Keratinocyte (primary cell): ENCODE results near the gene SIGLEC15. TPM values are rescaled to one million over a fixed set of nuclear protein-coding genes. Genes with fewer than 3 reads are reported as not detected.

Experiments
- DNase-seq: peaks from one replicate; pipeline ENCODE4 v3.0.0-alpha.2; 2011; ENCODE audit warnings: low read depth, missing footprints, low spot score
- FAIRE-seq: peaks from 2 replicates; lab custom pipeline; 2011; peaks lifted over from hg19 to GRCh38; lab: Jason Lieb, UNC
- H2AFZ ChIP-seq: 2 replicates; pipeline ENCODE4 v1.6.0; 2012; ENCODE audit warnings: low read length, control low read depth, inconsistent platforms; ENCODE audit not compliant: control insufficient read depth
- H3K27ac ChIP-seq: 2 replicates; pipeline ENCODE4 v1.5.1; 2011; ENCODE audit warnings: low read length; ENCODE audit not compliant: control insufficient read depth, insufficient read depth
- H3K27me3 ChIP-seq: 3 replicates; pipeline ENCODE4 v1.6.0; 2011; ENCODE audit warnings: low read length; ENCODE audit not compliant: control insufficient read depth, insufficient read depth; ENCODE audit errors: extremely low read depth
- H3K36me3 ChIP-seq, 2 experiments: 2 replicates in 1 of 2; 3 replicates in 1 of 2; pipeline ENCODE4 v1.5.1; 2011; ENCODE audit warnings: low read length in 2 of 2, mild to moderate bottlenecking in 1 of 2; ENCODE audit not compliant: control insufficient read depth in 2 of 2, insufficient read depth in 2 of 2; ENCODE audit errors: extremely low read depth in 1 of 2
- H3K4me1 ChIP-seq: 3 replicates; pipeline ENCODE4 v1.5.1; 2011; ENCODE audit warnings: low read length; ENCODE audit not compliant: control insufficient read depth, insufficient read depth; ENCODE audit errors: extremely low read depth
- H3K4me2 ChIP-seq: 3 replicates; pipeline ENCODE4 v1.6.0; 2011; ENCODE audit warnings: low read depth, low read length; ENCODE audit not compliant: control insufficient read depth, insufficient read depth; ENCODE audit errors: extremely low read depth
- H3K4me3 ChIP-seq, 3 experiments: fragments of 200-600 bp in 1 of 3; sonication (generic) in 1 of 3; 2 replicates in 2 of 3; 3 replicates in 1 of 3; pipeline ENCODE4 v1.5.1; 2011 to 2016; ENCODE audit warnings: low read length in 3 of 3, mild to moderate bottlenecking in 3 of 3, control low read depth in 2 of 3, inconsistent platforms in 1 of 3, low read depth in 1 of 3, mixed read lengths in 1 of 3, mixed run types in 1 of 3, moderate library complexity in 1 of 3; ENCODE audit not compliant: control insufficient read depth in 2 of 3, insufficient read depth in 2 of 3; ENCODE audit errors: extremely low read depth in 1 of 3
- H3K79me2 ChIP-seq: 2 replicates; pipeline ENCODE4 v1.6.0; 2012; ENCODE audit warnings: low read length; ENCODE audit not compliant: control insufficient read depth, insufficient read depth
- H3K9ac ChIP-seq: 3 replicates; pipeline ENCODE4 v1.6.0; 2011; ENCODE audit warnings: low read length; ENCODE audit not compliant: control insufficient read depth, insufficient read depth; ENCODE audit errors: extremely low read depth
- H3K9me1 ChIP-seq: 3 replicates; pipeline ENCODE4 v1.6.0; 2011; ENCODE audit warnings: low read length; ENCODE audit not compliant: control insufficient read depth, insufficient read depth; ENCODE audit errors: extremely low read depth
- H3K9me3 ChIP-seq: 2 replicates; pipeline ENCODE4 v1.5.1; 2012; ENCODE audit warnings: low read depth, low read length; ENCODE audit not compliant: control insufficient read depth
- H4K20me1 ChIP-seq: 3 replicates; pipeline ENCODE4 v1.6.0; 2011; ENCODE audit warnings: low read length; ENCODE audit not compliant: control insufficient read depth, insufficient read depth; ENCODE audit errors: extremely low read depth
- EZH2 ChIP-seq: IDR thresholded peaks from one replicate; pipeline ENCODE4 v1.6.1; 2012; ENCODE audit warnings: inconsistent platforms, mild to moderate bottlenecking, low read length, moderate library complexity
- dilution Hi-C: fragments of 300-500 bp; cut with MboI; formaldehyde crosslinking; loops from one replicate; pipeline ENCODE4 v1.7.0; 2020; ENCODE audit warnings: low sequenced_read_pairs; ENCODE audit not compliant: extremely low pct_ligation_motif_present
- polyA plus RNA-seq, 5 experiments: library from polyadenylated mRNA; depleted of rRNA in 3 of 5; stranded (reverse) in 3 of 5; stranded (forward) in 1 of 5; unstranded in 1 of 5; fragments of >200 nt; gene quantifications; 1 replicate in 1 of 5; 2 replicates in 3 of 5; 3 replicates in 1 of 5; pipeline versions ENCODE4 v1.2.1 to v1.2.3, GENCODE V29; 2011 to 2012; ENCODE audit warnings: missing spikeins in 2 of 5, low read depth in 1 of 5, low replicate concordance in 1 of 5
- TF ChIP-seq, protein P1 (sequence below), 3 experiments: IDR thresholded peaks in 1 of 3; conservative IDR thresholded peaks in 1 of 3; optimal IDR thresholded peaks in 1 of 3; 2 replicates in 2 of 3; 3 replicates in 1 of 3; pipeline versions ENCODE3 to v1.5.1; 2011; ENCODE audit warnings: low read length in 3 of 3, mild to moderate bottlenecking in 3 of 3, moderate library complexity in 2 of 3, control low read depth in 1 of 3, inconsistent platforms in 1 of 3; ENCODE audit not compliant: insufficient read depth in 2 of 3; ENCODE audit errors: extremely low read depth in 1 of 3

The SIGLEC15 gene
- polyA plus RNA-seq, 1 donor (not counting 4 experiments of a cell fraction or from before 2014, with no cell fraction given) = not detected

- peak overlapping the region; percentile 86 for H3K27ac ChIP-seq
- no peak overlapping the region for H2AFZ ChIP-seq
- TF ChIP-seq, protein P1, sequence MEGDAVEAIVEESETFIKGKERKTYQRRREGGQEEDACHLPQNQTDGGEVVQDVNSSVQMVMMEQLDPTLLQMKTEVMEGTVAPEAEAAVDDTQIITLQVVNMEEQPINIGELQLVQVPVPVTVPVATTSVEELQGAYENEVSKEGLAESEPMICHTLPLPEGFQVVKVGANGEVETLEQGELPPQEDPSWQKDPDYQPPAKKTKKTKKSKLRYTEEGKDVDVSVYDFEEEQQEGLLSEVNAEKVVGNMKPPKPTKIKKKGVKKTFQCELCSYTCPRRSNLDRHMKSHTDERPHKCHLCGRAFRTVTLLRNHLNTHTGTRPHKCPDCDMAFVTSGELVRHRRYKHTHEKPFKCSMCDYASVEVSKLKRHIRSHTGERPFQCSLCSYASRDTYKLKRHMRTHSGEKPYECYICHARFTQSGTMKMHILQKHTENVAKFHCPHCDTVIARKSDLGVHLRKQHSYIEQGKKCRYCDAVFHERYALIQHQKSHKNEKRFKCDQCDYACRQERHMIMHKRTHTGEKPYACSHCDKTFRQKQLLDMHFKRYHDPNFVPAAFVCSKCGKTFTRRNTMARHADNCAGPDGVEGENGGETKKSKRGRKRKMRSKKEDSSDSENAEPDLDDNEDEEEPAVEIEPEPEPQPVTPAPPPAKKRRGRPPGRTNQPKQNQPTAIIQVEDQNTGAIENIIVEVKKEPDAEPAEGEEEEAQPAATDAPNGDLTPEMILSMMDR (optimal IDR thresholded peaks at IDR 0.05 in 1 of 3, IDR thresholded peaks at IDR 0.05 in 1 of 3, conservative IDR thresholded peaks at IDR 0.05 in 1 of 3; ENCODE audit: extremely low read depth in 1 of 3, insufficient read depth in 2 of 3, low read length in 3 of 3) = no peak
- TF ChIP-seq EZH2 = no peak
- no peaks in the 10 kb centered on the region for H3K79me2 ChIP-seq
- no peak for DNase-seq
- peaks cover 15% of the 10 kb centered on the region for H3K4me1 ChIP-seq
- peak overlapping the region; percentile 34 for H3K9ac ChIP-seq
- peak overlapping the region; percentile 50 for H3K4me2 ChIP-seq
- no peaks in the 10 kb centered on the region for H4K20me1 ChIP-seq
- no peaks in the 10 kb centered on the region for H3K9me3 ChIP-seq
- FAIRE-seq = no peak
- H3K4me3 ChIP-seq = peak overlapping the region in 1 of 3 experiments; percentile 19
- dilution Hi-C loops = no loop called here
- H3K9me1 ChIP-seq = no peaks in the 10 kb centered on the region
- no peaks in the 10 kb centered on the region for H3K27me3 ChIP-seq
- no peaks in the 10 kb centered on the region for H3K36me3 ChIP-seq
Observed at GRCh38 chr18:45792506-45793263, 32.8 kb upstream of the SIGLEC15 start.

DNA sequence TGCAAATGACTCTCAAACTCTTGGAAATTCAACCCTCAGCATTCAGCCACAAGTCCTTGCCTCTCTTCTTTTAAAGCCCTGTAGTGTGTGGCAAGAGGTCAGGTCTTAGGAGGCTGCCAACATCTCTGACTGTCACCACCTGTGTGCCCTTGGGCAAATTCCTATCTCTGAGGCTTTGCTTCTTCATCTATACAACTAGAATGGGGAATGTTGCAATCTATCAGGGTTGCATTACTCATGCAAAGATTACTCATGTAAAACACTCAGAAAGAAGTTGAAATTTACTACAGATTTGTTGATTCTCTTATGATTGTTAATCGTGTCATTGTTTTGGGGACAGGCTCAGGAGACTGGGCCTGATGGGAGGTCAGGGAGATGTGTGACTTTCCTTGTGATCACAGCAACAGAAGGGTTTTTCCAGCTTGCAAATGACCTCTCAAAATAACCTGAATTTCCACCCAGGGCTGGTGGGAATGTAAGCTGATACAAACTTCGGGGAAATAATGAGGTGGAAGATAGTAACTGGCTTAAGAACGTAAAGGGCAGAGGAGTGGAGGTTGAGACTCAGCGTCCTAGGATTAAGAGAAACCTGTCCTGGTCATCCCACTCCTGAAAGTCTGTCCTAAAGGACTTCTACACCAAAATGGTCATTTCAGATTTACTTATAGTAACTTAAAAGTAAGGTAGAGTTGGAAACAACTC, 32.1 kb upstream of the SIGLEC15 start:
- Histone ChIP-seq H2AFZ (no peak overlapping the region), H3K9me3 (no peaks in the 10 kb centered on the region), H3K4me2 (peak overlapping the region; percentile 50), H3K9me1 (no peaks in the 10 kb centered on the region), H3K4me3 (peak overlapping the region in 1 of 3 experiments; percentile 19), H3K36me3 (no peaks in the 10 kb centered on the region), H3K79me2 (no peaks in the 10 kb centered on the region), H3K27ac (peak overlapping the region; percentile 86), H4K20me1 (no peaks in the 10 kb centered on the region), H3K27me3 (no peaks in the 10 kb centered on the region), H3K9ac (peak overlapping the region; percentile 34), H3K4me1 (peaks cover 15% of the 10 kb centered on the region)
- FAIRE-seq = peak; percentile 99
- DNase-seq = peak; percentile 96
- dilution Hi-C loops = no loop called here
- no peak for TF ChIP-seq EZH2
- TF ChIP-seq, protein P1 (optimal IDR thresholded peaks at IDR 0.05 in 1 of 3, IDR thresholded peaks at IDR 0.05 in 1 of 3, conservative IDR thresholded peaks at IDR 0.05 in 1 of 3; ENCODE audit: extremely low read depth in 1 of 3, insufficient read depth in 2 of 3, low read length in 3 of 3) = no peak
